GM12878 (cell line): Measurements from ENCODE around the gene SNX17. TPM values are rescaled to one million over a fixed set of nuclear protein-coding genes. Genes with fewer than 3 reads are reported as not detected.
A peak's percentile ranks its signal among the peaks of the same experiment; 100 is the strongest.

Experiments used
- ATF2 ChIP-seq: IDR thresholded peaks from 2 replicates; pipeline ENCODE4 v1.6.1; 2012; ENCODE audit warnings: low read length, inconsistent platforms
- BRCA1 ChIP-seq: IDR thresholded peaks from 2 replicates; pipeline ENCODE4 v1.6.1; 2011; ENCODE audit warnings: low read depth, low read length, improper control_type of control experiment
- CHD1 ChIP-seq: IDR thresholded peaks from 2 replicates; pipeline ENCODE4 v1.6.1; 2012; ENCODE audit warnings: low read depth, low read length, improper control_type of control experiment
- CREB1 ChIP-seq: IDR thresholded peaks from 2 replicates; pipeline ENCODE4 v1.6.1; 2012; ENCODE audit warnings: low read depth, mild to moderate bottlenecking, inconsistent platforms
- CUX1 ChIP-seq: IDR thresholded peaks from 2 replicates; pipeline ENCODE4 v1.6.1; 2012; ENCODE audit warnings: improper control_type of control experiment, low read depth, low read length; ENCODE audit not compliant: insufficient replicate concordance
- IKZF2 ChIP-seq, 2 experiments: fragments of 450-650 bp; IDR thresholded peaks; 2 replicates each; pipeline ENCODE4 v1.6.1; 2017; ENCODE audit warnings: mild to moderate bottlenecking in 2 of 2, moderate library complexity in 2 of 2
- JUND ChIP-seq: IDR thresholded peaks from 2 replicates; pipeline ENCODE4 v1.6.1; 2012; ENCODE audit warnings: low read depth, mild to moderate bottlenecking, low read length, improper control_type of control experiment, moderate library complexity
- MEF2B ChIP-seq: fragments of 450-650 bp; IDR thresholded peaks from 2 replicates; pipeline ENCODE4 v1.6.1; 2018; ENCODE audit warnings: mild to moderate bottlenecking, moderate library complexity; ENCODE audit not compliant: partially characterized antibody, poor library complexity, severe bottlenecking
- NR2C1 ChIP-seq: fragments of 450-650 bp; IDR thresholded peaks from 2 replicates; pipeline ENCODE4 v1.6.1; 2017; ENCODE audit warnings: antibody characterized with exemption, mild to moderate bottlenecking, moderate library complexity
- NR2F1 ChIP-seq: fragments of 450-650 bp; conservative IDR thresholded peaks from 2 replicates; pipeline ENCODE4 v1.6.1; 2017; ENCODE audit warnings: mild to moderate bottlenecking
- PAX8 ChIP-seq: fragments of 450-650 bp; IDR thresholded peaks from 2 replicates; pipeline ENCODE4 v1.6.1; 2017; ENCODE audit warnings: mild to moderate bottlenecking, moderate library complexity
- RELB ChIP-seq: fragments of 450-650 bp; IDR thresholded peaks from 2 replicates; pipeline ENCODE4 v1.6.1; 2017; ENCODE audit warnings: low read depth, mild to moderate bottlenecking, moderate library complexity
- RFX5 ChIP-seq: IDR thresholded peaks from 2 replicates; pipeline ENCODE4 v1.6.1; 2011; ENCODE audit warnings: low read depth, low read length, improper control_type of control experiment
- SIN3A ChIP-seq: IDR thresholded peaks from 2 replicates; pipeline ENCODE4 v1.6.1; 2012; ENCODE audit warnings: low read depth, low read length, improper control_type of control experiment
- SP1 ChIP-seq: IDR thresholded peaks from one replicate; pipeline ENCODE4 v1.6.1; 2011; ENCODE audit warnings: low read depth, low read length
- STAT1 ChIP-seq: fragments of 450-650 bp; conservative IDR thresholded peaks from 2 replicates; pipeline ENCODE4 v1.6.1; 2014; ENCODE audit warnings: antibody characterized with exemption, mild to moderate bottlenecking
- TARDBP ChIP-seq: IDR thresholded peaks from 2 replicates; pipeline ENCODE4 v1.6.1; 2016; ENCODE audit warnings: borderline replicate concordance
- ZBTB4 ChIP-seq: fragments of 450-650 bp; formaldehyde crosslinking; IDR thresholded peaks from 2 replicates; pipeline ENCODE4 v1.4.0; 2022; ENCODE audit warnings: mild to moderate bottlenecking, moderate library complexity
- ZSCAN29 ChIP-seq: fragments of 450-650 bp; IDR thresholded peaks from 2 replicates; pipeline ENCODE4 v1.6.1; 2017; ENCODE audit warnings: mild to moderate bottlenecking, moderate library complexity
- polyA plus RNA-seq, 11 experiments: library from polyadenylated mRNA; depleted of rRNA in 4 of 11; unstranded in 6 of 11; stranded (reverse) in 5 of 11; fragments of >200 nt; fragmentation: Nextera tagmentation in 4 of 11; fragmentation: Illumina TruSeq in 1 of 11; extraction: Ambion mirVana in 4 of 11; extraction: Trizol in 1 of 11; gene quantifications; 1 replicate in 1 of 11; 2 replicates in 10 of 11; pipeline versions ENCODE4 v1.2.1 to v1.2.3, GENCODE V29; 2011 to 2016; ENCODE audit warnings: inconsistent platforms in 2 of 11, missing spikeins in 2 of 11, low read depth in 1 of 11
- total RNA-seq, 4 experiments: library from RNA; depleted of rRNA in 3 of 4; stranded (reverse); fragments of >200 nt in 3 of 4; fragmentation: Illumina TruSeq in 1 of 4; extraction: Trizol in 1 of 4; gene quantifications; 2 replicates each; pipeline versions ENCODE4 v1.2.1 to v1.2.3, GENCODE V29; 2013 to 2021

The SNX17 gene
- total and polyA plus RNA-seq, 10 of the 15 experiments (the other 5 are each of a cell fraction or from before 2014, with no cell fraction given): 6.5 to 116 (median 84.4) TPM

- TF ChIP-seq STAT1 (no peak; the same call in 1 of the 2 replicates), RELB (peak; percentile 93), CREB1 (peak; percentile 98), CHD1 (peak; percentile 93; the same call in 1 of the 2 replicates), PAX8 (no peak), ATF2 (no peak), SIN3A (peak; percentile 94), CUX1 (no peak), ZSCAN29 (no peak), JUND (peak; percentile 80; the same call in 1 of the 2 replicates), BRCA1 (no peak), NR2F1 (peak; percentile 68), NR2C1 (peak; percentile 89), IKZF2 (IDR thresholded peaks at IDR 0.05) (peak; percentile 77 to 81; a peak in 3 of 4 replicates), SP1 (peak; percentile 22), ZBTB4 (CRISPR knock-in tag) (no peak), TARDBP (peak; percentile 54; the same call in 1 of the 2 replicates), MEF2B (peak; percentile 74), RFX5 (no peak; the same call in 1 of the 2 replicates)
Measured at GRCh38 chr2:27356382-27357181, 13.8 kb upstream of the SNX17 start, which contains the start of gene GTF3C2 (continued).
